Panc1 (cell line): Measurements from ENCODE around the gene SARDH. TPM values are rescaled to one million over a fixed set of nuclear protein-coding genes. Genes with fewer than 3 reads are reported as not detected.
"Not testable (repeated sequence)": the region's sequence is repeated elsewhere in the genome, so short reads cannot be mapped to it uniquely, and the experiment has no call there.

Experiments
- ATAC-seq: fragments of 200-7000 bp; cut with Tn5 transposase; 2 replicates; pipeline ENCODE4 v1.9.1; 2020; ENCODE audit warnings: mild to moderate bottlenecking, moderate library complexity
- BruUV-seq: library from RNA; stranded (reverse); fragments of 400-500 nt; replicated peaks from 2 replicates; lab custom pipeline; 2021; lab: Mats Ljungman, UMichigan
- CTCF ChIA-PET: fragments of 300-600 bp; sonication (Branson Sonifier 250); formaldehyde crosslinking; loops from one replicate; lab custom pipeline; 2022; ENCODE audit warnings: antibody characterized with exemption; lab: Charles Lee
- POLR2A ChIA-PET: fragments of 300-600 bp; sonication (Branson Sonifier 250); formaldehyde crosslinking; loops from one replicate; lab custom pipeline; 2022; ENCODE audit warnings: antibody characterized with exemption; lab: Charles Lee
- DNase-seq: peaks from one replicate; pipeline ENCODE4 v3.0.0-alpha.2; 2010; ENCODE audit warnings: low read depth, low spot score
- H3K27ac ChIP-seq: 2 replicates; pipeline ENCODE4 v1.5.1; 2011; ENCODE audit warnings: mild to moderate bottlenecking, low read length, inconsistent platforms
- H3K27me3 ChIP-seq: fragments of 200-500 bp; sonication (Bioruptor generic); 2 replicates; pipeline ENCODE4 v1.6.0; 2014; ENCODE audit warnings: low read length, inconsistent platforms; ENCODE audit not compliant: control insufficient read depth, insufficient read depth
- H3K36me3 ChIP-seq: fragments of 200-500 bp; sonication (Bioruptor generic); 2 replicates; pipeline ENCODE4 v1.5.1; 2014; ENCODE audit warnings: inconsistent platforms, mild to moderate bottlenecking, low read length, moderate library complexity; ENCODE audit not compliant: control insufficient read depth, insufficient read depth
- H3K4me1 ChIP-seq: 2 replicates; pipeline ENCODE4 v1.5.1; 2011; ENCODE audit warnings: inconsistent platforms, mild to moderate bottlenecking, low read length, moderate library complexity; ENCODE audit not compliant: control insufficient read depth, insufficient read depth
- H3K4me3 ChIP-seq, 2 experiments: 2 replicates each; pipeline ENCODE4 v1.5.1; 2011 to 2012; ENCODE audit warnings: low read depth in 2 of 2, low read length in 2 of 2, mild to moderate bottlenecking in 2 of 2, inconsistent platforms in 1 of 2, moderate library complexity in 1 of 2
- H3K9me3 ChIP-seq: fragments of 200-500 bp; sonication (Bioruptor generic); 2 replicates; pipeline ENCODE4 v1.5.1; 2014; ENCODE audit warnings: low read depth, mild to moderate bottlenecking, inconsistent platforms, low read length, moderate library complexity; ENCODE audit not compliant: control insufficient read depth, insufficient read depth
- POLR2AphosphoS5 ChIP-seq: IDR thresholded peaks from 2 replicates; pipeline ENCODE4 v1.6.1; 2012; ENCODE audit warnings: mild to moderate bottlenecking, low read depth, low read length, moderate library complexity
- SIN3A ChIP-seq: IDR thresholded peaks from 2 replicates; pipeline ENCODE4 v1.6.1; 2012; ENCODE audit warnings: low read depth, mild to moderate bottlenecking, low read length, moderate library complexity, borderline replicate concordance; ENCODE audit not compliant: insufficient read depth
- TCF7L2 ChIP-seq: IDR thresholded peaks from 2 replicates; pipeline ENCODE4 v1.6.1; 2011; ENCODE audit warnings: mild to moderate bottlenecking, low read depth, low read length, inconsistent platforms
- in situ Hi-C: cut with HindIII; loops from 2 replicates; pipeline ENCODE4 v1.10.0; 2016; ENCODE audit warnings: low sequenced_read_pairs, low pct_unique_long_range_greater_than_20kb
- intact Hi-C: fragments of 100-400 bp; cut with micrococcal nuclease; formaldehyde crosslinking; loops from one replicate; pipeline ENCODE4 v1.10.0; 2022; ENCODE audit not compliant: unreplicated experiment
- total RNA-seq: library from RNA; stranded (reverse); gene quantifications from one replicate; pipeline ENCODE4 v1.2.1, GENCODE V29; 2021; ENCODE audit not compliant: unreplicated experiment
- TF ChIP-seq, protein P1 (sequence below): fragments of 450-650 bp; IDR thresholded peaks from 2 replicates; pipeline ENCODE4 v1.5.1; 2017; ENCODE audit warnings: mild to moderate bottlenecking
- TF ChIP-seq, protein P2 (sequence below), 2 experiments: IDR thresholded peaks; 2 replicates each; pipeline ENCODE4 v1.6.1; 2011 to 2012; ENCODE audit warnings: low read depth in 2 of 2, control low read depth in 1 of 2, low read length in 1 of 2, mild to moderate bottlenecking in 1 of 2, moderate library complexity in 1 of 2; ENCODE audit not compliant: insufficient read depth in 1 of 2

The SARDH gene
- total RNA-seq, 1 experiment from 2014 or later: 0.13 TPM

DNA sequence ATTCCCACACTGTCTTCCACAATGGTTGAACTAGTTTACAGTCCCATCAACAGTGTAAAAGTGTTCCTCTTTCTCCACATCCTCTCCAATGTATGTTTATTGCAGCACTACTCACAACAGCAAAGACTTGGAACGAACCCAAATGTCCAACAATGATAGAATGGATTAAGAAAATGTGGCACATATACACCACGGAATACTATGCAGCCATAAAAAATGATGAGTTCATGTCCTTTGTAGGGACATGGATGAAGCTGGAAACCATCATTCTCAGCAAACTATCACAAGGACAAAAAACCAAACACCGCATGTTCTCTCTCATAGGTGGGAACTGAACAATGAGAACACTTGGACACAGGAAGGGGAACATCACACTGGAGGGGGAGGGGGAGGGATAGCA lies 28.1 kb upstream of the SARDH start:
- H3K27ac ChIP-seq, ATAC-seq, intact Hi-C loops, in situ Hi-C loops, POLR2A ChIA-PET, H3K4me1 ChIP-seq, H3K27me3 ChIP-seq, H3K36me3 ChIP-seq, CTCF ChIA-PET, H3K9me3 ChIP-seq, DNase-seq, BruUV-seq, H3K4me3 ChIP-seq: not testable (repeated sequence)

DNA sequence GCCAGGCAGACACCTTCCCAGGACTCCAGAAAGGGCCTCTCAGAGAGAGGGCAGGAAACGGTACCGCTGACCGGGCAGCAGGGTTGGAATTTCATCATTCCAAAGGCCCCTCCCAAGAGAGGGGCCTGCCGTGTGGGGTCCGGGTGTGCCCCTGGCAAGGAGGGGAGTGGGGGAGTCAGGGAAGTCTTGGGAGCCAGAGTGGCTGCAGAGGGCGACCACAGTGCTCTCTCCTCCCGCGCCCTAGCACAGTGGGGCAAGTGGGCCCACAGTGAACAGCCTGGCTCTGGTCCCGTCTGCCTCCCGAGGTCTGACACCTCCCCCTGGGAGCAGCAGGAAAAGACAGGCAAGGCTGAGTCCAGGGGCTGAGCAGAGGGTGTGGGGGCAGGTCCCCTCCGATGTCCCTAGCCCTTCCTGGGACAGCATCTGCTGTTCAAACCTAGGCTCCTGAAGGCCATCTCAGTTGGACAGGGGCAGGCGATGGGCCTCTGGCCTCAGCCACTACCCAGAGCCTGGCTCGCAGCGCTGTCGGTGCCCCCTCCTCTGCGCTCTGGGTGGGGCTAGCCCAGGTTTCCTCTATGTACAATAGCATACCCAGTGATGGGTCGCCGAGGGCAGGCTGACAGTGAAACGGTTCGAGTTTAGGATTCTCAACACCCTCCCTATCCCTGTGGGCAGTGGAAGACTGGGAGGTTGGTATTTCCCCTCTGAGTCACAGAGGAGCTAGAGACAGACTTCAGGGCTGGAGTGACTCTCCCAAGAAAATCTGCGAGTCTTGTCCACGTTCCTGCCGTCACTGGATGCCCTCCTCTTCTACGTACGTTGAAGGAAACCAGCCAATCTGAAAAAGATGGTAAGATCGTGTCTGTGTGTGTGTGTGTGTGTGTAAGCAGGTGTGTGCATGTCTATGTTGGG lies 25.4 kb upstream of the SARDH start:
- BruUV-seq: no TSS peak
- no peak overlapping the region for H3K4me3 ChIP-seq
- DNase-seq (no peak), ATAC-seq (no peak)
- intact Hi-C loops: no loop called here
- CTCF ChIA-PET: no interaction called here
- TF ChIP-seq SIN3A (no peak), TCF7L2 (no peak), POLR2AphosphoS5 (no peak)
- TF ChIP-seq, protein P1, sequence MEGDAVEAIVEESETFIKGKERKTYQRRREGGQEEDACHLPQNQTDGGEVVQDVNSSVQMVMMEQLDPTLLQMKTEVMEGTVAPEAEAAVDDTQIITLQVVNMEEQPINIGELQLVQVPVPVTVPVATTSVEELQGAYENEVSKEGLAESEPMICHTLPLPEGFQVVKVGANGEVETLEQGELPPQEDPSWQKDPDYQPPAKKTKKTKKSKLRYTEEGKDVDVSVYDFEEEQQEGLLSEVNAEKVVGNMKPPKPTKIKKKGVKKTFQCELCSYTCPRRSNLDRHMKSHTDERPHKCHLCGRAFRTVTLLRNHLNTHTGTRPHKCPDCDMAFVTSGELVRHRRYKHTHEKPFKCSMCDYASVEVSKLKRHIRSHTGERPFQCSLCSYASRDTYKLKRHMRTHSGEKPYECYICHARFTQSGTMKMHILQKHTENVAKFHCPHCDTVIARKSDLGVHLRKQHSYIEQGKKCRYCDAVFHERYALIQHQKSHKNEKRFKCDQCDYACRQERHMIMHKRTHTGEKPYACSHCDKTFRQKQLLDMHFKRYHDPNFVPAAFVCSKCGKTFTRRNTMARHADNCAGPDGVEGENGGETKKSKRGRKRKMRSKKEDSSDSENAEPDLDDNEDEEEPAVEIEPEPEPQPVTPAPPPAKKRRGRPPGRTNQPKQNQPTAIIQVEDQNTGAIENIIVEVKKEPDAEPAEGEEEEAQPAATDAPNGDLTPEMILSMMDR: no peak
- TF ChIP-seq, protein P2, sequence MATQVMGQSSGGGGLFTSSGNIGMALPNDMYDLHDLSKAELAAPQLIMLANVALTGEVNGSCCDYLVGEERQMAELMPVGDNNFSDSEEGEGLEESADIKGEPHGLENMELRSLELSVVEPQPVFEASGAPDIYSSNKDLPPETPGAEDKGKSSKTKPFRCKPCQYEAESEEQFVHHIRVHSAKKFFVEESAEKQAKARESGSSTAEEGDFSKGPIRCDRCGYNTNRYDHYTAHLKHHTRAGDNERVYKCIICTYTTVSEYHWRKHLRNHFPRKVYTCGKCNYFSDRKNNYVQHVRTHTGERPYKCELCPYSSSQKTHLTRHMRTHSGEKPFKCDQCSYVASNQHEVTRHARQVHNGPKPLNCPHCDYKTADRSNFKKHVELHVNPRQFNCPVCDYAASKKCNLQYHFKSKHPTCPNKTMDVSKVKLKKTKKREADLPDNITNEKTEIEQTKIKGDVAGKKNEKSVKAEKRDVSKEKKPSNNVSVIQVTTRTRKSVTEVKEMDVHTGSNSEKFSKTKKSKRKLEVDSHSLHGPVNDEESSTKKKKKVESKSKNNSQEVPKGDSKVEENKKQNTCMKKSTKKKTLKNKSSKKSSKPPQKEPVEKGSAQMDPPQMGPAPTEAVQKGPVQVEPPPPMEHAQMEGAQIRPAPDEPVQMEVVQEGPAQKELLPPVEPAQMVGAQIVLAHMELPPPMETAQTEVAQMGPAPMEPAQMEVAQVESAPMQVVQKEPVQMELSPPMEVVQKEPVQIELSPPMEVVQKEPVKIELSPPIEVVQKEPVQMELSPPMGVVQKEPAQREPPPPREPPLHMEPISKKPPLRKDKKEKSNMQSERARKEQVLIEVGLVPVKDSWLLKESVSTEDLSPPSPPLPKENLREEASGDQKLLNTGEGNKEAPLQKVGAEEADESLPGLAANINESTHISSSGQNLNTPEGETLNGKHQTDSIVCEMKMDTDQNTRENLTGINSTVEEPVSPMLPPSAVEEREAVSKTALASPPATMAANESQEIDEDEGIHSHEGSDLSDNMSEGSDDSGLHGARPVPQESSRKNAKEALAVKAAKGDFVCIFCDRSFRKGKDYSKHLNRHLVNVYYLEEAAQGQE (IDR thresholded peaks at IDR 0.05; ENCODE audit: insufficient read depth in 1 of 2, low read depth in 2 of 2, low read length in 1 of 2): no peak
- H3K27ac ChIP-seq: no peak overlapping the region
- POLR2A ChIA-PET: no interaction called here
- no peaks in the 10 kb centered on the region for H3K36me3 ChIP-seq
- H3K4me1 ChIP-seq: no peaks in the 10 kb centered on the region
- H3K9me3 ChIP-seq: no peaks in the 10 kb centered on the region
- no peaks in the 10 kb centered on the region for H3K27me3 ChIP-seq
- in situ Hi-C loops: no loop called here
